ENCODE data around the gene TRPM4.

The TRPM4 gene

DNA sequence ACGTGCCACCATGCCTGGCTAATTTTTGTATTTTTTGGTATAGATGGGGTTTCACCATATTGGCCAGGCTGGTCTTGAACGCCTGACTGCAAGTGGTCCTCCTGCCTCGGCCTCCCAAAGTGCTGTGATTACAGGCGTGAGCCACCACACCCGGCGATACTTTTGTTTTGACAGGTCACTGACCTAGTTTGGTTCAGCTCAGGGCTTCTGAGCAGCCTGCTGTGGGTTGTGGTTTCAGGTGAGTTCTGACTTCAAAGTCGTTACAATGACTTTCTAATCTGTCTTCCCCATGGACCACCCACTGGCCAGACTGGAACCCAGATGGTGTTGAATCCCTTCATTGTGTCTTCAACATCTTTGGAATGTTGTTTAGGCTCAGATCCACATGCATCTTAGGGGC is 73.8 kb downstream of the TRPM4 start:
- Histone ChIP-seq H3K27ac (ENCODE audit: low read length) (peak overlapping the region; percentile 31; the same call in 1 of the 2 replicates), H3K79me2 (ENCODE audit: low read length) (no peaks in the 10 kb centered on the region), H2AFZ (ENCODE audit: low read depth, low read length) (no peak overlapping the region), H3K36me3 (replicated peaks; ENCODE audit: low read depth, low read length) (peaks cover 3% of the 10 kb centered on the region), H3K4me3 (ENCODE audit: low read length) (peak overlapping the region; percentile 21; the same call in 1 of the 2 replicates), H4K20me1 (ENCODE audit: insufficient read depth, low read length) (no peaks in the 10 kb centered on the region), H3K27me3 (ENCODE audit: low read depth, low read length) (no peaks in the 10 kb centered on the region), H3K4me1 (ENCODE audit: low read length) (peaks cover 16% of the 10 kb centered on the region), H3K9ac (ENCODE audit: low read length) (no peak overlapping the region), H3K4me2 (ENCODE audit: low read length) (peak overlapping the region; percentile 40), H3K9me3 (ENCODE audit: insufficient read depth, low read length) (no peaks in the 10 kb centered on the region)
- TF ChIP-seq EZH2phosphoT487 (IDR thresholded peaks at IDR 0.05; ENCODE audit: low read depth): no peak
- no peak for TF ChIP-seq CTCF (IDR thresholded peaks at IDR 0.05; ENCODE audit: low read depth, low read length)

DNA sequence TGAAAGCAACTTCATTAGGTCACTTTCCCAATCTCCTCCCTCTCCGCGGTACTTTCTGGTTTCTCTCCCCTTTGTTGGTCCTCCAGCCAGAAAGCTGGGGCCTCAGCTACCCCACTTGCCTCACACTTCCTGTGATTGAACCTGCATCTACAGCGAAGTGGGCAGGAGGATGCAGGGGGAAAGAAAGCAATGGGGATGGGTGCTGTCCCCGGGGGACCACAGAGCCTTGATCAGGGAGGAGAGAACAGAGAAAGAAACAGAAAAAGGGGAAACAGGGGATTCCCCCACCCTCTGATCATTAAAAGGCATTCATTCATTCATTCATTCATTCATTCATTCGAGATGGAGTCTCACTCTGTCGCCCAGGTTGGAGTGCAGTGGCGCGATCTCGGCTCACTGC is 74.2 kb downstream of the TRPM4 start:
- H3K9me3 ChIP-seq (ENCODE audit: insufficient read depth, low read length): no peaks in the 10 kb centered on the region
- H3K4me1 ChIP-seq (ENCODE audit: low read length): peaks cover 14% of the 10 kb centered on the region
- H3K9ac ChIP-seq (ENCODE audit: low read length): no peak overlapping the region
- no peak overlapping the region for H2AFZ ChIP-seq (ENCODE audit: low read depth, low read length)
- no peaks in the 10 kb centered on the region for H3K79me2 ChIP-seq (ENCODE audit: low read length)
- peaks cover 3% of the 10 kb centered on the region for H3K36me3 ChIP-seq (replicated peaks; ENCODE audit: low read depth, low read length)
- peak overlapping the region; percentile 31; the same call in 1 of the 2 replicates for H3K27ac ChIP-seq (ENCODE audit: low read length)
- H3K4me3 ChIP-seq (ENCODE audit: low read length): peak overlapping the region; percentile 21; the same call in 1 of the 2 replicates
- no peak for TF ChIP-seq EZH2phosphoT487 (IDR thresholded peaks at IDR 0.05; ENCODE audit: low read depth)
- no peak for TF ChIP-seq CTCF (IDR thresholded peaks at IDR 0.05; ENCODE audit: low read depth, low read length)
- peak overlapping the region; percentile 40 for H3K4me2 ChIP-seq (ENCODE audit: low read length)
- no peaks in the 10 kb centered on the region for H4K20me1 ChIP-seq (ENCODE audit: insufficient read depth, low read length)
- H3K27me3 ChIP-seq (ENCODE audit: low read depth, low read length): no peaks in the 10 kb centered on the region

GRCh38 chr19:49233163-49233562 is 75.6 kb downstream of the TRPM4 start:
- no peak overlapping the region for H3K4me2 ChIP-seq (ENCODE audit: low read length)
- H3K4me3 ChIP-seq (ENCODE audit: low read length): no peak overlapping the region
- no peaks in the 10 kb centered on the region for H4K20me1 ChIP-seq (ENCODE audit: insufficient read depth, low read length)
- H3K9ac ChIP-seq (ENCODE audit: low read length): no peak overlapping the region
- no peak overlapping the region for H3K27ac ChIP-seq (ENCODE audit: low read length)
- peaks cover 3% of the 10 kb centered on the region for H3K36me3 ChIP-seq (replicated peaks; ENCODE audit: low read depth, low read length)
- no peak overlapping the region for H2AFZ ChIP-seq (ENCODE audit: low read depth, low read length)
- no peaks in the 10 kb centered on the region for H3K9me3 ChIP-seq (ENCODE audit: insufficient read depth, low read length)
- H3K4me1 ChIP-seq (ENCODE audit: low read length): peaks cover 14% of the 10 kb centered on the region
- no peaks in the 10 kb centered on the region for H3K27me3 ChIP-seq (ENCODE audit: low read depth, low read length)
- no peak for TF ChIP-seq EZH2phosphoT487 (IDR thresholded peaks at IDR 0.05; ENCODE audit: low read depth)
- TF ChIP-seq CTCF (IDR thresholded peaks at IDR 0.05; ENCODE audit: low read depth, low read length): no peak
- H3K79me2 ChIP-seq (ENCODE audit: low read length): no peaks in the 10 kb centered on the region

DNA sequence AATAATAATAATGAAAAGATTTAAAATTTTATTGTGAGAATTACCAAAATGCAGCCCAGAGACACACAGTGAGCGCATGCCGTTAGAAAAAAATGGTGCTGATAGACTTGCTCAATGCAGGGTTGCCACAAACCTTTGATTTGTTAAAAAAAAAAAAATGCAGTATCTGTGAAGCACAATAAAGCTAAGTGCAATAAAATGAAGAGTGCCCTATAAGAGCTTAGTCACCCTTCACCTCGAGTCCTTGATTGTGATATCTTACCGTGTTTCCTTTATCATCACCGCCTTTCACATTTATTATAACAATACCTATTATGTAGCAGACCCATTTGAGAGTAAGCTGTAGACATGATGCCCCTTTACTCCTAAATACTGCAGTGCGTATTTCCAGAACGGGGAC is 84.2 kb downstream of the TRPM4 start:
- H2AFZ ChIP-seq (ENCODE audit: low read depth, low read length): no peak overlapping the region
- H3K9ac ChIP-seq (ENCODE audit: low read length): no peak overlapping the region
- TF ChIP-seq EZH2phosphoT487 (IDR thresholded peaks at IDR 0.05; ENCODE audit: low read depth) (no peak), CTCF (IDR thresholded peaks at IDR 0.05; ENCODE audit: low read depth, low read length) (no peak)

More for the DNA sequence above, 84.2 kb downstream of the TRPM4 start:
- no peaks in the 10 kb centered on the region for H3K79me2 ChIP-seq (ENCODE audit: low read length)
- no peaks in the 10 kb centered on the region for H3K27me3 ChIP-seq (ENCODE audit: low read depth, low read length)
- no peaks in the 10 kb centered on the region for H4K20me1 ChIP-seq (ENCODE audit: insufficient read depth, low read length)
- H3K4me3 ChIP-seq (ENCODE audit: low read length): no peak overlapping the region
- no peak overlapping the region for H3K27ac ChIP-seq (ENCODE audit: low read length)
- no peak overlapping the region for H3K4me2 ChIP-seq (ENCODE audit: low read length)
- H3K9me3 ChIP-seq (ENCODE audit: insufficient read depth, low read length): no peaks in the 10 kb centered on the region
- H3K36me3 ChIP-seq (replicated peaks; ENCODE audit: low read depth, low read length): no peaks in the 10 kb centered on the region
- no peaks in the 10 kb centered on the region for H3K4me1 ChIP-seq (ENCODE audit: low read length)

All from OCI-LY3 (cell line).